ENCODE measurements around the gene NTRK3. TPM values are rescaled to one million over a fixed set of nuclear protein-coding genes. Genes with fewer than 3 reads are reported as not detected.

NTRK3 gene
- total RNA-seq, 2 experiments from 2014 or later = not detected

- H3K4me3 Mint-ChIP-seq = no peak overlapping the region
- H3K9me3 Mint-ChIP-seq = no peaks in the 10 kb centered on the region
- no peak overlapping the region for H3K27ac Mint-ChIP-seq
- DNase-seq = no peak
- peaks cover 9% of the 10 kb centered on the region for H3K27me3 Mint-ChIP-seq
- no peak for ATAC-seq (ENCODE audit: low read depth)
- POLR2A ChIA-PET = no interaction called here
- no peaks in the 10 kb centered on the region for H3K36me3 Mint-ChIP-seq
- H3K4me1 Mint-ChIP-seq = no peaks in the 10 kb centered on the region
These were observed 49.0 kb downstream of the NTRK3 start for GRCh38 chr15:88207565-88207964.

DNA sequence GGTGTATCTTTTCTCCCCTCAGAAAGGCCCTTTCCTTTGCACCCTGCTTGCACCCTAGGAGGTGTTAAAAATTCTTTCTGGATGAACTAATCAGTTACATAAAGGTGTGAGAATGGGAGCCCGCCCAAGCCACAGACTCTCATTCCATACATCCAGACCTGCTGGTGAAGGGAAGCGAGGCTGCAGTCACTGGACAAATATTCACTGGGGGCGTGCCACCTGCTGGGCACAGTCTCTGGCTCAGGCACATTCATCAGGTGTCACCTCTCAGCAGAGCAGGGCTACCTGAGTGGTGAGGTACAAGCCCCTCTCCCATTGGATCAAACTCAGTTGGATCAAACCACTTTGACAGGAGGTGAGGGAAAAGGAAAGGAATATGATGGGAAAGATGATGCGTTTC lies 52.0 kb downstream of the NTRK3 start:
- H3K27ac Mint-ChIP-seq = no peak overlapping the region
- H3K9me3 Mint-ChIP-seq = no peaks in the 10 kb centered on the region
- H3K4me1 Mint-ChIP-seq = no peaks in the 10 kb centered on the region
- H3K27me3 Mint-ChIP-seq = peaks cover 4% of the 10 kb centered on the region
- no peak for ATAC-seq (ENCODE audit: low read depth)
- H3K36me3 Mint-ChIP-seq = no peaks in the 10 kb centered on the region
- DNase-seq = no peak
- POLR2A ChIA-PET = no interaction called here
- H3K4me3 Mint-ChIP-seq = no peak overlapping the region

DNA sequence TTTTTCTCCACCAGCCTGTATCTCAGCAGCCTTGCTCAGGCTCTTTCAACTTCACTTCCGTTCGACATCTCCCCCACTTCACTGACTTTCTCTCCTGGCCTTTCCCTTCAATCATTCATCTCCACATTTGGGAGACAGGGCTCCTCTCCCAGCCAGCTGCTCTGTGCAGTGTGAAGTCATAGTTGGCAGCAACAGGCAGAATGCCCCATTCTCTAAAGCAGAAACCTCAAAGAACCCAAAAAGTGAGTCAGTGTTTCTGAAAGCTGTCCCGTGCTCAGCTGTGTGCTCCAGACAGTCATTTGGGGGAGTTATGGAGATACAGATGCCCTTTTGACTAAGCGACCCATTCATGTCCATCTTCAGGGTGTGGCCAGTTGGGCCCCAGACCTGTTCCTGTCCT lies 54.3 kb downstream of the NTRK3 start:
- ATAC-seq (ENCODE audit: low read depth) (no peak), DNase-seq (no peak)
- Mint-ChIP-seq H3K27me3 (peaks cover under 1% of the 10 kb centered on the region), H3K9me3 (no peaks in the 10 kb centered on the region), H3K36me3 (no peaks in the 10 kb centered on the region), H3K27ac (no peak overlapping the region), H3K4me3 (no peak overlapping the region), H3K4me1 (no peaks in the 10 kb centered on the region)
- POLR2A ChIA-PET = no interaction called here

DNA sequence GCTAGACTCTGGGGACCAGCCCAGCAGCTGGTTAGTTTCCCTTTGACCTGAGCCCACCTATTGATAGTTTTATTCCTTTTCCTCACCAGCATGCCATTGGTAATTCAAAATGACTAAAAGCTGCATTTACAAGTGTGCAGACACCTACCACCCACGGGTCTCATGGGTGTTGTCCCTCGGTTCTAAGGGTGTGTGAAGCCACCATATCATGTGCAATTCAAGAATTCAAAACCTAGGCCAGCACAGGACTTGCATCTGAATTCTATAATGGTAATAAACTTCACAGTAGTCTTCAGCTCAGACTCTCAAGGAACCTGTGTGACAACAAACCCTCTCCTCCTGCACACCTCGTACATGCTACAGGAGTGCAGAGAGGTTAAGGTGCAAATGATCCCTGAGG lies 55.3 kb downstream of the NTRK3 start:
- H3K27me3 Mint-ChIP-seq = peaks cover 7% of the 10 kb centered on the region
- POLR2A ChIA-PET = no interaction called here
- ATAC-seq (ENCODE audit: low read depth) (no peak), DNase-seq (no peak)
- H3K9me3 Mint-ChIP-seq = no peaks in the 10 kb centered on the region
- no peaks in the 10 kb centered on the region for H3K4me1 Mint-ChIP-seq
- no peaks in the 10 kb centered on the region for H3K36me3 Mint-ChIP-seq
- H3K4me3 Mint-ChIP-seq = no peak overlapping the region
- H3K27ac Mint-ChIP-seq = no peak overlapping the region

DNA sequence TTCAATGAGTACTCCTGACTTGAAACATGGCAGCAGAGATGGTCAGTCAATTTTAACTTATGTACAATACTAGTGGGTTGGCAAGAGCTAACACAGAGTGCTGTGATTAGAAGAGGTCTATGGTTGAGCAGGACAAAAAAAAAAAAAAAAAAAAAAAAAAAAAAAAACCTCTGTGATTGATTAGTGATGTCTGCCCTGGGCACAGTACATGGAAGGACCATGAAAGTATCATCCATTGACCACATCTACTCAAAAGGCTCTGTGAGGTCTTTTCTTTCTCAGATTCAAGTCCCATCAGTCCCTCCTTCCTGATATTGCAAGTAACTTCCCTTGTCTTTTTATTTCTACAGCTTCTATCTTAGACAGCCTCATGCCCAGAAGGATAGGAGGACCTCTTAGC lies 59.6 kb downstream of the NTRK3 start:
- no peak for ATAC-seq (ENCODE audit: low read depth)
- Mint-ChIP-seq H3K36me3 (no peaks in the 10 kb centered on the region), H3K27ac (no peak overlapping the region), H3K4me3 (no peak overlapping the region), H3K27me3 (peaks cover 7% of the 10 kb centered on the region), H3K9me3 (no peaks in the 10 kb centered on the region), H3K4me1 (no peaks in the 10 kb centered on the region)
- POLR2A ChIA-PET = no interaction called here
- DNase-seq = no peak

DNA sequence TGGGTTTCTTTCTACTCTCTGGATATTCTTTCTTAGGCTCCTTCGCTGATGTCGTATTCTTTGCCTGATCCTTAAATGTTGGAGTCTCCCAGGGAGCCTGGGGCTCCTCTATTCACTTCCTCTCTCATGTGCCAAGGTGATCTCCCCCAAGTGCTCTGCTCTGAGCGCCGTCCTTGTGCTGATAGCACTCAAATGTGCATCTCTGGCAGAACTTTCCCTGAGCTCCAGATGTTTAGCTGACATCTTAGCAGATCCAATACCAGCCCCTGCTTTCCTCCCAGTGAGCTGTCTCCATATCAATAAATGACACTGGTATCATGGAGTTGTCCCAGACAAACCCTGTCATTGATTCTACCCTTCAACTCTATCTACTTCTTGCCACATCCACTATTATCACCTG lies 62.4 kb downstream of the NTRK3 start:
- H3K27ac Mint-ChIP-seq = no peak overlapping the region

GRCh38 chr15:88193415-88193814 lies 63.1 kb downstream of the NTRK3 start:
- ATAC-seq (ENCODE audit: low read depth) (no peak), DNase-seq (no peak)
- Mint-ChIP-seq H3K4me3 (no peak overlapping the region), H3K4me1 (no peaks in the 10 kb centered on the region), H3K36me3 (no peaks in the 10 kb centered on the region), H3K27ac (no peak overlapping the region), H3K9me3 (no peaks in the 10 kb centered on the region), H3K27me3 (peaks cover 7% of the 10 kb centered on the region)
- POLR2A ChIA-PET = no interaction called here

More for the DNA sequence above, 62.4 kb downstream of the NTRK3 start:
- DNase-seq = no peak
- POLR2A ChIA-PET = no interaction called here
- H3K27me3 Mint-ChIP-seq = peaks cover 7% of the 10 kb centered on the region
- H3K4me1 Mint-ChIP-seq = no peaks in the 10 kb centered on the region
- H3K36me3 Mint-ChIP-seq = no peaks in the 10 kb centered on the region
- H3K9me3 Mint-ChIP-seq = no peaks in the 10 kb centered on the region
- ATAC-seq (ENCODE audit: low read depth) = no peak
- no peak overlapping the region for H3K4me3 Mint-ChIP-seq

- ATAC-seq (ENCODE audit: low read depth) (no peak), DNase-seq (no peak)
- H3K4me3 Mint-ChIP-seq = no peak overlapping the region
- H3K4me1 Mint-ChIP-seq = no peaks in the 10 kb centered on the region
- H3K27ac Mint-ChIP-seq = no peak overlapping the region
- peaks cover 8% of the 10 kb centered on the region for H3K27me3 Mint-ChIP-seq
- POLR2A ChIA-PET = no interaction called here
- no peaks in the 10 kb centered on the region for H3K36me3 Mint-ChIP-seq
- H3K9me3 Mint-ChIP-seq = no peaks in the 10 kb centered on the region
These were observed 64.8 kb downstream of the NTRK3 start for GRCh38 chr15:88191812-88192165.

GRCh38 chr15:88190232-88190631 lies 66.3 kb downstream of the NTRK3 start:
- no peak for DNase-seq
- POLR2A ChIA-PET = no interaction called here
- Mint-ChIP-seq H3K9me3 (no peaks in the 10 kb centered on the region), H3K4me1 (no peaks in the 10 kb centered on the region), H3K27ac (no peak overlapping the region), H3K36me3 (no peaks in the 10 kb centered on the region), H3K4me3 (no peak overlapping the region), H3K27me3 (peaks cover 5% of the 10 kb centered on the region)
- no peak for ATAC-seq (ENCODE audit: low read depth)

DNA sequence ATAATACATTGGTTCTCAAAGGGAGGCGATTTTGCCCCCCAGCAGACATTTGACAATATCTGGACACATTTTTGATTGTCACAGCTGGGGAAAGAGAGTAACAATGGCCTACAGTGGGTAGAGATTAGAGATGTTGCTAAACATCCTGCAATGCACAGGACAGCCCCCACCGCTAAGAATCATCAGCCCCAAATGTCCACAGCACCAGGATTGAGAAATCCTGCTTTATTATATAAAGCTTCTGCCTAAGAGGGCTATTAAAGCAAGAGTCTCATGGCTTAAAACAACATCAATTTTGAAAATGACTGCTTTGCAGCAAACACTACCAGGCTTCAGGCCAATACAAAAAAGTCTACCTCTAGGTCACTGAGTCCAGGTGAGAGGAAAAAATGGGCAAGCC lies 68.2 kb downstream of the NTRK3 start:
- ATAC-seq (ENCODE audit: low read depth) = no peak
- POLR2A ChIA-PET = no interaction called here
- Mint-ChIP-seq H3K9me3 (no peaks in the 10 kb centered on the region), H3K27ac (no peak overlapping the region), H3K4me3 (no peak overlapping the region), H3K27me3 (peaks cover 5% of the 10 kb centered on the region), H3K4me1 (no peaks in the 10 kb centered on the region), H3K36me3 (no peaks in the 10 kb centered on the region)
- DNase-seq = no peak

DNA sequence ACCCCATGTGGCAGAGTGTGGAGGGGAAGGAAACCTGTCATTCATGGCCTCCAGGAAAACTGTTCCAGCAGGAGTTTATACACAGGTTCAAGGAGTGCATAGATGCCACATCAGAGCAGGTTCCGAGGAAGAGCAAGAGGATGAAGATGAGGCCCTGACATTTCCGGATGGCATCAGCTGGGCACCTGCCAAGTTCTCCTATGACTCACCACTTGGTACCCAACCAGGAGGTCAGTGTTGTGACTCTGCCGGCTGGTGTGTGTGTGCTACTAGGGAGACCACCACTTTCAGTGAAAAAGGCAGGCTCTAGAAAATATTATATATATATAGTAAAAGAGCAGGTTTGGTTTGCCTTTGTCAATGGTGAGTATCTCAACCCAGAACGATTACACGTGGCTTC lies 69.3 kb downstream of the NTRK3 start:
- POLR2A ChIA-PET = no interaction called here
- H3K9me3 Mint-ChIP-seq = no peaks in the 10 kb centered on the region
- no peak for DNase-seq
- H3K4me1 Mint-ChIP-seq = no peaks in the 10 kb centered on the region
- H3K4me3 Mint-ChIP-seq = no peak overlapping the region
- ATAC-seq (ENCODE audit: low read depth) = no peak
- H3K27me3 Mint-ChIP-seq = peaks cover 5% of the 10 kb centered on the region
- H3K27ac Mint-ChIP-seq = no peak overlapping the region
- no peaks in the 10 kb centered on the region for H3K36me3 Mint-ChIP-seq

DNA sequence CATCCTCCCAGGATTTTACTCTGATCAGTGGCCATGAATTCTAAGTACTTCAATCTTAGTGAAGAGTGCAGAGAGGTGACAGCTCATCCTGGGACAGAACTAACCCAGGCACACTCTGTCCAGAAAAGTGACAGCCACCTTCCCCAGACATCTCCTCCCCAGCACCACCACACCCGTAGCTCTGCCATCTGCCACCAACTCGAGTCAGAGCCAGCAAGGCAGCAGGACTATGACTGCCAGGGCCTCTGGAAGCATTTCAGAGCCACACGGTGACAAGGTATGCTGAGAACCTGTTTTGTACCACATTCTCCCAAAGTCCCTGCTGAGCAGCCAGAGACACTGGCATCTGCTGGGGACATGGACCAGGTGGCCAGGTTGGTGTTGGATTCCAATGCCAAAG lies 71.0 kb downstream of the NTRK3 start:
- POLR2A ChIA-PET = no interaction called here
- H3K27me3 Mint-ChIP-seq = peaks cover 5% of the 10 kb centered on the region
- H3K36me3 Mint-ChIP-seq = no peaks in the 10 kb centered on the region
- no peaks in the 10 kb centered on the region for H3K9me3 Mint-ChIP-seq
- no peaks in the 10 kb centered on the region for H3K4me1 Mint-ChIP-seq
- DNase-seq (no peak), ATAC-seq (ENCODE audit: low read depth) (no peak)
- H3K27ac Mint-ChIP-seq = no peak overlapping the region
- H3K4me3 Mint-ChIP-seq = no peak overlapping the region

GRCh38 chr15:88181613-88182012 lies 74.9 kb downstream of the NTRK3 start:
- no peaks in the 10 kb centered on the region for H3K27me3 Mint-ChIP-seq
- no peaks in the 10 kb centered on the region for H3K4me1 Mint-ChIP-seq
- H3K36me3 Mint-ChIP-seq = no peaks in the 10 kb centered on the region
- no peaks in the 10 kb centered on the region for H3K9me3 Mint-ChIP-seq
- H3K4me3 Mint-ChIP-seq = no peak overlapping the region
- no peak overlapping the region for H3K27ac Mint-ChIP-seq
- POLR2A ChIA-PET = no interaction called here
- DNase-seq (no peak), ATAC-seq (ENCODE audit: low read depth) (no peak)

DNA sequence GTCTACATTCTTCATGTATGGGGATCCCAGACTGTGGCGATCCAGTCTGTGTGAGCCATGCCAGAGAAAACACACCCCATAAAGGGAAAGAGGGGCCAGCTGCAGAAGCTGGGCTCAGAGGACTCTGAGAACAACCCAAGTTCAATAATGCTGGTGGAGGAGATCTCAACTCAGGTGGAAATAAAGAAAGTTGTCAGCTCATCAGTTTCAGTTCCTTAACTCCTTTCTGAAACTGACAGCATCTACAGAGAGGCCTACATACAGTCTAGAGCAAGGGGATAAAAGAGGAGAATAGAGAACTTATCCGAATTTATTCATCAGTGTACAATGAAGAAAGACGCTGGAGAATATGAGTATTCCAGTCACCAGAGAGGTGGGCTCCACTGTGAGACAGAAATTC lies 77.0 kb downstream of the NTRK3 start:
- POLR2A ChIA-PET = no interaction called here
- ATAC-seq (ENCODE audit: low read depth) (no peak), DNase-seq (no peak)
- H3K36me3 Mint-ChIP-seq = no peaks in the 10 kb centered on the region
- no peaks in the 10 kb centered on the region for H3K27me3 Mint-ChIP-seq
- no peaks in the 10 kb centered on the region for H3K4me1 Mint-ChIP-seq
- H3K9me3 Mint-ChIP-seq = no peaks in the 10 kb centered on the region
- no peak overlapping the region for H3K4me3 Mint-ChIP-seq
- no peak overlapping the region for H3K27ac Mint-ChIP-seq

- H3K27me3 Mint-ChIP-seq = no peaks in the 10 kb centered on the region
- H3K27ac Mint-ChIP-seq = no peak overlapping the region
- DNase-seq (no peak), ATAC-seq (ENCODE audit: low read depth) (no peak)
- POLR2A ChIA-PET = no interaction called here
- H3K36me3 Mint-ChIP-seq = no peaks in the 10 kb centered on the region
- no peaks in the 10 kb centered on the region for H3K9me3 Mint-ChIP-seq
- H3K4me3 Mint-ChIP-seq = no peak overlapping the region
- no peaks in the 10 kb centered on the region for H3K4me1 Mint-ChIP-seq
These were observed 77.9 kb downstream of the NTRK3 start for GRCh38 chr15:88178631-88179030.

Data from activated naive CD8-positive, alpha-beta T cell treated with anti-CD3 and anti-CD28 coated beads, Interleukin-2, amount 10 ng/mL, durations not matched to agents 7 days and 5 days (primary cell).